Stimulated activated CD4-positive, alpha-beta T cell treated with anti-CD3 and anti-CD28 coated beads, Interleukin-2, amount 100 ng/mL, for 48 hours (primary cell): ENCODE results near the gene FAM151A.

ENCODE experiments used
- DNase-seq, 2 donors: peaks; one replicate each; pipeline ENCODE4 v3.0.0-alpha.2; 2020

Gene FAM151A

DNA sequence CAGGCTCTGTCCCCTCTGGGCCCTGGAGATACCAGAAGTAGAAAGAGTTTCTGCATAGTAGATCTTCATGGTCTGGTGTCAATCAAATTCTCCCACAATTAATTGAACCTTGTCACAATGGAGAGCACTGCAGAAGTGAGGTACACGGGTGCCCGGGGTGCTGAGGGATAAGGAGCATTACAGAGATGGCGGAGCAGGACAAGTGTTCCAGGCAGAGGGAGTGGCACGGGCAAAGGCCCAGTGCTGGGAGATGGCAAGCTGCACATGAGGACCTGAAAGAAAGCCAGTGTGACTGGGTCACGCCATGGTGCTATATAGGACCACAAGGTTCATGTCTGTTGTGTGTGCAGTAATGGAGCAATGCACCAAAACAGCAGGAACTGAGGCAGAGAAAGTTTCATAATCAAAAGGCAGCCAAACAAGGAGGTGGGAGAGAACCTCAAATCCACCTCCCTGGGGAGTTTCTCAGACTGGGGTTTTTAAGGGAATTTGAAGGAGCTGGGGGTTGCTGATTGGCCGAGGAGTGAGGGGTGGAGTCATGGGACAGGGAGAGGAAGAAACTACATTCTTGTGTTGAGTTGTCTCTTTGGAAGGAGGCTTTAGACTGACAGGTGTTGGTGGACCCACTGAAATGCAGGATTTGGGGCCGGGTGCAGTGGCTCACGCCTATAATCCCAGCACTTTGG is 47.6 kb downstream of the FAM151A start:
- DNase-seq: no peak

DNA sequence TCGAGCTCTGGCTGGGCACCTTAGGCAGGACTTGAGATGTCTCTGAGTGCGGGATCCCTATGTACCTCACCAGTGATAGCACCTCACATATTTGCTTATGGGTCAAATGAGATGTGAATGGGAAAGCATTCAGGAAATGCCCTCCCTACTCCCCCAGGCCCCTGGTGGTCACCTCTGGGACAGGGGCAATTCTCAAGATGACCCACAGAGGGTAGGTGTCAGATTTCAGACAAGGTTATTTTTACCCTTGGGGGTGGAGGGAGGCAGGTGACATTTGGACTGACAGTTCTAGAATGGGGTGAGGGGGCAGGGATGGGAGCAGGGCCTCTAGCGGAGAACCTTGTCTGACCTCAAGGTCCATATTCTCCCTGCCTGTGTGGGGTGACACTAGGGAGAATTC is 48.2 kb downstream of the FAM151A start:
- DNase-seq: no peak

DNA sequence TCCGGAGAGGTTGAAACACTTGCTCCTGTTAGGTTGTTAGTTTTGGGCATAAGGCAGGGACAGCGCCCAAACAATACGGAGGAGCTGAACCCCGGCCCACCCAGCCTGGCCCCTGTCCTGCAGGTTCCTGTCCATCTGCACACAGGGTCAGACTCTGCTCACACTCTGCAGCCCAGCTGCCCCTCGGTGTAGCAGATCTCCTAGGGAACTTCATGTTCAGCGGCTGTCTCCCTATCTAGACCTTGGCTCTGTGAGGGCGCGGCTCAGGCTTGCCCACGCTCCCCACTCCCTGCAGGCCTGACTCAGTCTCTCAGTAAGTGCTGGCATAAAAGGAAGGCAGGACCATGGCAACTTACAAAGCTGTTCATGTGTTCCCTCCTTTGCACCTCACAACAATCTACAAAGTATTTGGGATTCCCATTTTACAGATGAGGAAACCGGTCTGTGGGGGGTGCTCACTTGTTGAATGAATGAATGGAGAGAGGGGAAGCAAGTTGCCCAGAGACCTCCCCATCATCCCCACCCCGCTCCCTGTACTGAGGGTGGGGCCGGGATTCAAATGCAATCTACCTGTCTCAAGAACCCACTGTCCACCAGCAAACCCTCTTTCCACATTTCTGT is 49.1 kb downstream of the FAM151A start:
- no peak for DNase-seq

DNA sequence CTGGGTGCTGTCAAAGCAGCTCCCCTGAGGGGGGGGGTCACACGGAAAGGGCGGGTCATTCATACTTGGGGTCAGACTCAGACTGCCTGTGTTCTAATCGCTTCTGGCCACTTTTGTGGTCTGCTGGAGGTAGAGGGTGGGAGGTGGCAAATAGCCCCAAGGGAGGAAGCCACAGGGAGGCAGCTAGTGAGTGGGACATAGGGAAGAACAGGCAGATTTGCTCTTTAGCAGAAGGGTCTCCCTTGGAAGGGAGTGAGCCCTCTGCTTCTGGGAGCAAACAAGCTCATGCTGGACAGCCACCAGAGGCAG is 50.8 kb downstream of the FAM151A start:
- DNase-seq: no peak

DNA sequence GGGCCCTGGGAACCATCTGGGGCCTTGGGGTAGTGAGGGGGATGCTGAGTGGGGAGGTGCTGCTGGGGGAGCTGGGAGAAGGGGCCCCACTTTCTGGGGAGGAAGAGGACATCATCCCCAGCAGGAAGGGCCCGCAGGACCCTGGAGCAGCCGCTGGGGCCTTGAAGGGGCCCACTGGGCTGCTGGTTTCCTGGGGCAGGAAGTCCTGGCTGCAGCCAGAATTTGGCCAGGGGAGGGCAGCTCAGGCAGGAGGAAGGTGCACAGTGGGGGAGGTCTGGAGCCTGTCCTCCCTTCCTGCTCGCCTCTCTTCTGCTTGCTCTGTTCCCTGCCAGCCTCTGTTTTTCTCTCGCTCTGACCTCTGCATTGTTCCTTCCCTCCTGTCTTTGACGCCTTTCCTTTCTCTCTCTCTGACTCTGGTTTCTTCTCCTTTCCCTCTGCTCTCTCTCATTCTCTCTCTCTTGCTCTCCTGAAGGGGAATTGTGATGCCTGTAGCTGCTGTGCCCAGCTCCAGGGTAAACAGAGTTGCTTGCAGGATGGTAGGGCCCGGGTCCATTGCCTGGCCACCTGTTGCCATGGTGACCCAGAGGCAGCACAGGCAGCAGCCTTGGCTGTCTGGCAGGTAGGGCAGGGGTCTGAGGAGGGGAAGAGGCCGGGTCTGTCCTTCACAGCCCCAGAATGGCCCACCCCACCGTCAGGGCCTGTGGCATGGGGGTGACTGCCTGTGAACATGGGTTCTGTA is 51.4 kb downstream of the FAM151A start:
- no peak for DNase-seq

DNA sequence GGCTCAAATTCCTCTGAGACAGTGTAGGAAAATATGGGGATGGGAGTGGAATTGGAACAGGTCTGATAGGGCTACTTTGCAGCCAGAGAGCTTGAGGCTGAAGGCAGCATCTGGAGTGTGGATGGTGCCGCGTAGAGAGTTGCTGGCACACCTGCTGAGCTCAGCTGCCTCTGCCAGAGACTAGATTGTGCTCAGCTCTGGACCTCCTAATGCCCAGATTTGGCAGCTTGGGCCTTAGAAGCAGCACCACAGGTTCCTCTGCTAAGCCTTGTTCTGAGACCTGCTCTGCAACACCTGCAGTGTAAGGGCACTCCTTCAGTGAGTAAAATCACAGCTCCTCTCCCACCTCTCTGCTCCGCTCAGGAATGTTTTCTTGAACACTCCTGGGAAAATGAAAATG is 52.0 kb downstream of the FAM151A start:
- DNase-seq: no peak

DNA sequence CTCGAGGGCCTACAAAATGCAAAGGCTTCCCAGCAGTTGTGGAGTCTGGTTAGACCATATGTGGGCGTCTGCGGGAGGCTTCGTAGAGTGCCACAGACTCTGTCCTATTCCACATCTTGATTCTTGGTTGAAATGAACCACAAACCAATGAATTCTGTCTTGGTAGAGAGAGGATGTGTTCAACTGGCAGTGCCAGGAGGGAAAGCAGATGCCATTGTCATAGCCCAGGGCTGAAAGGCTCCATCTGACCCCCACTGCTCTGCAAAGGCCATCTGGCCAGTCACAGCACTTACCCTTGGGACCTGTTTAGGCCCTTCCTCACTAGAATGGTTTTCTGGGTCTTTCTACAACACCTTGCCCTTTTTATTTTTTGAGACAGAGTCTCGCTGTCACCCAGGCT is 53.2 kb downstream of the FAM151A start:
- DNase-seq: no peak

DNA sequence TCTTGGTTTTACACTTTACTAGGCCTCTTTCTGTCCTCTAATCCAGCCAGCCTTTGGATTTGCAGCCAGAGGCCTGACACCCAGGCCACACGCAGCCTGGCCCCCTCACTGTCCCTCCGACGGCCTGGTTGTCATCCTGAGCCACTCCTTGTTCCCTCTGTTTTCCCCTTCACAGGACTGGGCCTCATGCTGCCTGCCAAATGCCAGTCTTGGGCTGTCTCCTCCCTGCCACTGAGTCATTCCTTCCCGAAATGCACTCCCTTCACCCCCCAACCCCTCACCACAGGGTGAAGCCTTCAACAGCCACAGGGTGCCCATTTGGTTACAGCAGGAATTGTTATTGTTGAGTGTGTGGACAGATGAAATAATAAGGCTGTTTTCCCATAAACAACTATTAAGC is 54.0 kb downstream of the FAM151A start:
- DNase-seq: no peak

DNA sequence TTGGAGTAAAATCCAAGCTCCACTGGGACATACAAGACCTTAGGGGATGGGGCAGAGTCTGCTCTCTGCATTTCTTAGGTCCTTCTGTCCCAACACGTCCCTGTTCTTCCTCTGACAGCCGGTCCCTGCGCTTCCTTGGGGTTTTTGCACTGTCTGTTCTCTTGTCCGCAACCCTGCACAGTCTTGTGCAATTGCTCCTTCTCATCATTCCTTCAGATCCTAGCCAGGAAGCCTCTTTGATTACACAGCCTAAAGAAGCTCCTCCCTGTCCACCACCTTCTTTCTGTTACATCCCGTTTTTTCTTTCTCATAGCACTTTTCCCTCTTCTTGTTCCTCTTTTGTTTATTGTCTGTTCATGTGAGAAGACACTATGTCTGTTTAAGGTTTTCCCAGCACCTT is 55.4 kb downstream of the FAM151A start:
- DNase-seq: no peak

DNA sequence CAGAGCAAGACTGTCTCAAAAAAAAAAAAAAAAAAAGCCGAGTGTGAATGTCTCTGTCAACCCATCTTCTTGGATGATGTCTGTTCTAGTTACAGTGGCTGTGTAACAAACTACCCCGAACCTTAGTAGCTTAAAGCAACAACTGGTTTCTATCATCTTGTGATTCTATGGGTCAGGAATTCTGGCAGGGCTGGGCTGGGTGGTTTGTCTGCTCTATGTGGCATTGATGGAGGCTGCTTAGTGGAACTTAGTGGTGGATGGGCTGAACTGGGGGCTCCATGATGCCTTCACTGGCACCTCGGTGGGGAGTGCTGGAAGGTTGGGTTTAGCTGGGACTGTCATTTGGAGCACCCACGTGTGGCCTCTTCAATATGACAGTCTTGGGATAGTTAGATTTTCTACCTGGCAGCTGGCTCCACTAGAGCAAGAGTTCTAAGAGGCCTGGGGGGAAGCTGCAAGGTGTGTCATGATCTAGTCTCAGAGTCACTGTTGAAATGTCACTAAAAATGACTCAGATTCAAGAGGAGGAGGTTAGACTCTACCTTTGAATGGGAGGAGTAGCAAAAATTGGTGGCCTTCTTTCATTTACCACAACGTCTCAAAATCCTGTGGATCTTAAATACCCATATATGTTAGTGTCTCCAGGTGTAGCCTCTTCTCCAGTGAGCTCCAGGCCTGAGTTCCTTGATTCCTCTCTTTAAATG is 56.7 kb downstream of the FAM151A start:
- DNase-seq: no peak

DNA sequence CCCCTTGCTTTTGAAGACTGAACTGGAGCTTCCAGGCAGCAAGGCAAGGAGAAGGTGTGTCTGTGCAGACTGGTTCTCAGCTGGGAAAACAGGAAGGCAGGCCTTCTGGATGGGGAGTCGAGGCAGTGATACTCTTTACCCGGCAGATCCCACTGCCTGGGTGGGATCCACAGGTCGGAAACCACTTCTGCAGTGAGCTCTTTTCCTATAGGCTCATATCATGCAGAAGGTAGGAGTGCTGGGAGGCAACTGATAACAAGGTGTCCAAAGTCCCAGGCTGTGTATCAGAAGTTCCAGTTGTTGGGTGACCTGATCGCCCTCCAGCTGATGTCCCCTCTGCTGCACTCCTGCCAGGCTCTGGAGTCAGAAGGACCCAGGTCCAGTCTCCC is 58.2 kb downstream of the FAM151A start:
- DNase-seq: no peak

DNA sequence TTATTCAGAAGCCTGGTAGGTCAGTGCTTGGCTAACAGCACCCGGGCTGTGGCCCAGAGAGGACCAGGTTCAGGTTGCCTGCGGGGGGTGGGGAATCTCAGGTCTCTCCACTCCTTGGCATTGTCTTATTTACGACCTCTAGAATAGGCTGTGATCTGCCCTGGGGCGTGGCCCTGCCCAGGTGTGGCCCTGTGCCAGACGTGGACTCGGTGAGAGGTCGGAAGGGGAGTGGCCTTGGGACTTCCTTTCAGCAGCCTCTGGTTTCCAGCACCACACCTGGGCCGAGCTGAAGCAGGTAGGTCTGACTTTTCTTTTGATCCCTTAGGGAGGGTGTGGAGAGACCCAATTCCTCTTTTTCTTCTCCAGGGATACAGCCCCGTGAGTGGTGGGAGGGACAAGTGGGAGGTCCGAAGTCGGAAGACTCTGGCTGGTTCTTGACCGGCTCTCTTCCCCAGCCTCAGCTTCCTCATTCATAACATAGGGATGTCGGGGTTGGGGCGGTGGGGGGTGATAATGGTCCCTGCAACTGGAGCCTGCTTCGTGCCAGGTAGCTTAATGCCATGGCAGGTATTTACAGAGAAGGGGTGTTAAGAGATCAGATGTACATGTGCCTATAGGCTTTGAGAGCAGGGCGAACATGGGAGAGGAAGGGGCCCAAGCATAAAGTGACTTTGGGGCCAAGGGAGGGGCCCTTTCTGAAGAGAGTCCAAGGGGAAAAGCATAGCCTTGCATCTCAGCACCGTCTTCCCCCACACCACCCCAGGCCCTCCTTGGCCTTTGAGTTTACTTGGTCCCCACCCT is 58.8 kb downstream of the FAM151A start:
- no peak for DNase-seq

DNA sequence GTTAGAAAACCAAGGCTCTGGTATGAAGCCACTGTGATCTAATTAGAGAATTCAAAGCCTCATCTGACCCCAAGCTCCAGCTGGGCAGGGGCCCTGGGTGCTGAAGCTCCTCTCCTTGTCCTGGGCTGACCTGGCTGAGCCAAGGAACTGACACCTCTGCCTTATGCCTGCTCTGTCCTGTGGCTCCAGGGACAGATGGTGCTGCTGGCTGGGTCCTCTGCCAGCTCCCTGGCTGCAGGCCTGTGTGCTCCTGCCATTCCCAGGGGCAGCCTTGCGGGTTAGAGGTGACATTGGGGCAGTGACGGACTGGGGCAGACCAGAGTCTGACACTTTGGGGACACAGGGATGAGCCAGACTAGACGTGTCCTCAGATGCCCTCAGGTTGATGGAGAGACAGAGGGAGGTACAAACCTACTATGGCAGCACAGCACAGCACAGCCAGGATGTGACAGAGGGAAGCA is 63.5 kb downstream of the FAM151A start:
- no peak for DNase-seq
